ENCODE results near the gene FRAS1. TPM values are rescaled to one million over a fixed set of nuclear protein-coding genes. Genes with fewer than 3 reads are reported as not detected.

Gene FRAS1
- total RNA-seq, 1 experiment from 2014 or later: 0.23 TPM

DNA sequence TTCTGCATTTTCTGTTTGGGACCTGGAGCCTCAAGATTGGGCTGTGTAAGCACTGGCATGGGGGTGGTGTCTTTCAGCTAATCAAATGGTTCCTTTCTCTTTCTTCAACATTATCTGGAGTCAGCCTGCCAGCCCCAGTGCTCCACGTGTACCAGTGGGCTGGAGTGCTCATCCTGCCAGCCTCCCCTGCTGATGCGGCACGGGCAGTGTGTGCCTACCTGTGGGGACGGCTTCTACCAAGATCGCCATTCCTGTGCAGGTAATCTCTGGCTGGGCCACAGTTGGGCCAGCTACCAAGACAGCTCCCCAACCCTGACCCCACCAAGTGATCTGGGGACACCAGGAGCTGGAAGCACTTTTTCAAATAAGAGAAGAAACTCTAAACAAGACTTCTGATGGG is 229.2 kb downstream of the FRAS1 start:
- no peak overlapping the region for H3K27ac ChIP-seq (ENCODE audit: low read length)
- in situ Hi-C loops (cut with HindIII; ENCODE audit: low pct_unique_long_range_greater_than_20kb, low sequenced_read_pairs): no loop called here
- BruUV-seq (replicated peaks): no TSS peak
- no peak for ATAC-seq
- no peak for DNase-seq (ENCODE audit: low read depth, low spot score)
- intact Hi-C loops (cut with micrococcal nuclease; ENCODE audit: unreplicated experiment): no loop called here
- POLR2A ChIA-PET: no interaction called here
- H3K4me3 ChIP-seq (ENCODE audit: low read depth in 2 of 2, low read length in 2 of 2): no peak overlapping the region
- CTCF ChIA-PET: no interaction called here
- H3K9me3 ChIP-seq (ENCODE audit: control insufficient read depth, insufficient read depth, low read depth, low read length): no peaks in the 10 kb centered on the region
- H3K4me1 ChIP-seq (ENCODE audit: control insufficient read depth, insufficient read depth, low read length): no peaks in the 10 kb centered on the region
- no peaks in the 10 kb centered on the region for H3K36me3 ChIP-seq (ENCODE audit: control insufficient read depth, insufficient read depth, low read length)
- TF ChIP-seq, protein P1, sequence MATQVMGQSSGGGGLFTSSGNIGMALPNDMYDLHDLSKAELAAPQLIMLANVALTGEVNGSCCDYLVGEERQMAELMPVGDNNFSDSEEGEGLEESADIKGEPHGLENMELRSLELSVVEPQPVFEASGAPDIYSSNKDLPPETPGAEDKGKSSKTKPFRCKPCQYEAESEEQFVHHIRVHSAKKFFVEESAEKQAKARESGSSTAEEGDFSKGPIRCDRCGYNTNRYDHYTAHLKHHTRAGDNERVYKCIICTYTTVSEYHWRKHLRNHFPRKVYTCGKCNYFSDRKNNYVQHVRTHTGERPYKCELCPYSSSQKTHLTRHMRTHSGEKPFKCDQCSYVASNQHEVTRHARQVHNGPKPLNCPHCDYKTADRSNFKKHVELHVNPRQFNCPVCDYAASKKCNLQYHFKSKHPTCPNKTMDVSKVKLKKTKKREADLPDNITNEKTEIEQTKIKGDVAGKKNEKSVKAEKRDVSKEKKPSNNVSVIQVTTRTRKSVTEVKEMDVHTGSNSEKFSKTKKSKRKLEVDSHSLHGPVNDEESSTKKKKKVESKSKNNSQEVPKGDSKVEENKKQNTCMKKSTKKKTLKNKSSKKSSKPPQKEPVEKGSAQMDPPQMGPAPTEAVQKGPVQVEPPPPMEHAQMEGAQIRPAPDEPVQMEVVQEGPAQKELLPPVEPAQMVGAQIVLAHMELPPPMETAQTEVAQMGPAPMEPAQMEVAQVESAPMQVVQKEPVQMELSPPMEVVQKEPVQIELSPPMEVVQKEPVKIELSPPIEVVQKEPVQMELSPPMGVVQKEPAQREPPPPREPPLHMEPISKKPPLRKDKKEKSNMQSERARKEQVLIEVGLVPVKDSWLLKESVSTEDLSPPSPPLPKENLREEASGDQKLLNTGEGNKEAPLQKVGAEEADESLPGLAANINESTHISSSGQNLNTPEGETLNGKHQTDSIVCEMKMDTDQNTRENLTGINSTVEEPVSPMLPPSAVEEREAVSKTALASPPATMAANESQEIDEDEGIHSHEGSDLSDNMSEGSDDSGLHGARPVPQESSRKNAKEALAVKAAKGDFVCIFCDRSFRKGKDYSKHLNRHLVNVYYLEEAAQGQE (IDR thresholded peaks at IDR 0.05; ENCODE audit: insufficient read depth in 1 of 2, low read depth in 2 of 2, low read length in 1 of 2): no peak
- no peak for TF ChIP-seq TCF7L2 (IDR thresholded peaks at IDR 0.05; ENCODE audit: low read depth, low read length)
- no peak for TF ChIP-seq POLR2AphosphoS5 (IDR thresholded peaks at IDR 0.05; ENCODE audit: low read depth, low read length)
- TF ChIP-seq, protein P2, sequence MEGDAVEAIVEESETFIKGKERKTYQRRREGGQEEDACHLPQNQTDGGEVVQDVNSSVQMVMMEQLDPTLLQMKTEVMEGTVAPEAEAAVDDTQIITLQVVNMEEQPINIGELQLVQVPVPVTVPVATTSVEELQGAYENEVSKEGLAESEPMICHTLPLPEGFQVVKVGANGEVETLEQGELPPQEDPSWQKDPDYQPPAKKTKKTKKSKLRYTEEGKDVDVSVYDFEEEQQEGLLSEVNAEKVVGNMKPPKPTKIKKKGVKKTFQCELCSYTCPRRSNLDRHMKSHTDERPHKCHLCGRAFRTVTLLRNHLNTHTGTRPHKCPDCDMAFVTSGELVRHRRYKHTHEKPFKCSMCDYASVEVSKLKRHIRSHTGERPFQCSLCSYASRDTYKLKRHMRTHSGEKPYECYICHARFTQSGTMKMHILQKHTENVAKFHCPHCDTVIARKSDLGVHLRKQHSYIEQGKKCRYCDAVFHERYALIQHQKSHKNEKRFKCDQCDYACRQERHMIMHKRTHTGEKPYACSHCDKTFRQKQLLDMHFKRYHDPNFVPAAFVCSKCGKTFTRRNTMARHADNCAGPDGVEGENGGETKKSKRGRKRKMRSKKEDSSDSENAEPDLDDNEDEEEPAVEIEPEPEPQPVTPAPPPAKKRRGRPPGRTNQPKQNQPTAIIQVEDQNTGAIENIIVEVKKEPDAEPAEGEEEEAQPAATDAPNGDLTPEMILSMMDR (IDR thresholded peaks at IDR 0.05): no peak
- no peak for TF ChIP-seq SIN3A (IDR thresholded peaks at IDR 0.05; ENCODE audit: borderline replicate concordance, insufficient read depth, low read depth, low read length)
- no peaks in the 10 kb centered on the region for H3K27me3 ChIP-seq (ENCODE audit: control insufficient read depth, insufficient read depth, low read length)

DNA sequence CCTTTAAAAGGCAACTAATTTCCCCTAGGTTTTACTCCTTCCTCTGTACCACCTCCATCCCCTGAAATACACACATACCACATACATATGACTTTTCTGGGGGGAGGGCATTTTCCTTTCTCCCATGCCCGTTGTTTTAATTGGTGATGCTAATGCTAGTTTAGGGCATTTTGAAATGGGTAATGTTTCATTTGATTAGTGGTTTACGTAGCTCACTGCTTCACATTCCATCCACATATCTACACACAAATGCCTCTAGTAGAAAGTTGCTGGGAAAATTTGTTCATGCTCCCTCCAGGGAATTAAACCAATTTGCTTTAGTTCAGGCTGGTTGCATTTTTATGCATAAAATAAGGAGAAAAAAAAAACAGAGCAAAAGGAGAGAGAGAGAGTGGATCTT is 231.2 kb downstream of the FRAS1 start:
- intact Hi-C loops (cut with micrococcal nuclease; ENCODE audit: unreplicated experiment): no loop called here
- CTCF ChIA-PET: no interaction called here
- no peak for DNase-seq (ENCODE audit: low read depth, low spot score)
- H3K27ac ChIP-seq (ENCODE audit: low read length): no peak overlapping the region
- no peaks in the 10 kb centered on the region for H3K4me1 ChIP-seq (ENCODE audit: control insufficient read depth, insufficient read depth, low read length)
- TF ChIP-seq POLR2AphosphoS5 (IDR thresholded peaks at IDR 0.05; ENCODE audit: low read depth, low read length): no peak
- H3K27me3 ChIP-seq (ENCODE audit: control insufficient read depth, insufficient read depth, low read length): no peaks in the 10 kb centered on the region
- in situ Hi-C loops (cut with HindIII; ENCODE audit: low pct_unique_long_range_greater_than_20kb, low sequenced_read_pairs): no loop called here
- POLR2A ChIA-PET: no interaction called here
- no peaks in the 10 kb centered on the region for H3K9me3 ChIP-seq (ENCODE audit: control insufficient read depth, insufficient read depth, low read depth, low read length)
- no peak overlapping the region for H3K4me3 ChIP-seq (ENCODE audit: low read depth in 2 of 2, low read length in 2 of 2)
- ATAC-seq: no peak
- BruUV-seq (replicated peaks): no TSS peak
- no peaks in the 10 kb centered on the region for H3K36me3 ChIP-seq (ENCODE audit: control insufficient read depth, insufficient read depth, low read length)

DNA sequence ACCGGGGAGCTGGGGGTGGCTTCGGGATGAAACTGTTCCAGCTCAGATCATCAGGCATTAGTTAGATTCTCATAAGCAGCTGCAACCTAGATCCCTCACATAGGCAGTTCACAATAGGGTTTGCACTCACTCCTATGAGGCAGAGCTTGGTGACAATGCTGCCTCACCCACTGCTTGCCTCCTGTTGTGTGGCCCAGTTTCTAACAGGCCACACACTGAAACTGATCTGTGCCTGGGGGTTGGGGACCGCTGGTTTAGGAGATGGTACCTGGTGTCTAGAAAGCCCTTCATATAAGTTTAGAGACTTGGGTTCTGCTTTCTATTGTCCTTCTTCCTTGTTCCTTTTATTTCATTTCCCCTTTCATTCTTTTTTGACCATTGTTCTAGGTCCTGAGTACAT is 234.2 kb downstream of the FRAS1 start:
- no peaks in the 10 kb centered on the region for H3K36me3 ChIP-seq (ENCODE audit: control insufficient read depth, insufficient read depth, low read length)
- no peaks in the 10 kb centered on the region for H3K27me3 ChIP-seq (ENCODE audit: control insufficient read depth, insufficient read depth, low read length)
- TF ChIP-seq SIN3A (IDR thresholded peaks at IDR 0.05; ENCODE audit: borderline replicate concordance, insufficient read depth, low read depth, low read length) (no peak), POLR2AphosphoS5 (IDR thresholded peaks at IDR 0.05; ENCODE audit: low read depth, low read length) (no peak), TCF7L2 (IDR thresholded peaks at IDR 0.05; ENCODE audit: low read depth, low read length) (no peak)
- TF ChIP-seq, protein P2 (IDR thresholded peaks at IDR 0.05): no peak
- TF ChIP-seq, protein P1 (IDR thresholded peaks at IDR 0.05; ENCODE audit: insufficient read depth in 1 of 2, low read depth in 2 of 2, low read length in 1 of 2): no peak
- DNase-seq (ENCODE audit: low read depth, low spot score) (no peak), ATAC-seq (no peak)
- in situ Hi-C loops (cut with HindIII; ENCODE audit: low pct_unique_long_range_greater_than_20kb, low sequenced_read_pairs) (no loop called here), intact Hi-C loops (cut with micrococcal nuclease; ENCODE audit: unreplicated experiment) (no loop called here)
- CTCF ChIA-PET: no interaction called here
- H3K4me3 ChIP-seq (ENCODE audit: low read depth in 2 of 2, low read length in 2 of 2): no peak overlapping the region
- H3K9me3 ChIP-seq (ENCODE audit: control insufficient read depth, insufficient read depth, low read depth, low read length): no peaks in the 10 kb centered on the region
- no peak overlapping the region for H3K27ac ChIP-seq (ENCODE audit: low read length)
- no TSS peak for BruUV-seq (replicated peaks)
- POLR2A ChIA-PET: no interaction called here
- no peaks in the 10 kb centered on the region for H3K4me1 ChIP-seq (ENCODE audit: control insufficient read depth, insufficient read depth, low read length)

Data from Panc1 (cell line).